Karpas-422 (cell line): ENCODE measurements around the gene ADGRV1. TPM values are rescaled to one million over a fixed set of nuclear protein-coding genes. Genes with fewer than 3 reads are reported as not detected.

ENCODE experiments used
- DNase-seq: peaks from one replicate; pipeline ENCODE4 v3.0.0-alpha.2; 2015
- H2AFZ ChIP-seq: fragments of 200-600 bp; sonication (generic); 2 replicates; pipeline ENCODE4 v1.6.1; 2014; ENCODE audit warnings: antibody characterized with exemption, low read length, mixed read lengths
- H3K27ac ChIP-seq: fragments of 200-600 bp; sonication (generic); 2 replicates; pipeline ENCODE4 v1.5.1; 2014; ENCODE audit warnings: mild to moderate bottlenecking, low read length, moderate library complexity
- H3K27me3 ChIP-seq: fragments of 200-600 bp; sonication (generic); 2 replicates; pipeline ENCODE4 v1.6.1; 2014; ENCODE audit warnings: low read length, mixed read lengths
- H3K36me3 ChIP-seq: fragments of 200-600 bp; sonication (generic); 2 replicates; pipeline ENCODE4 v1.6.1; 2014; ENCODE audit warnings: low read length, mixed read lengths; ENCODE audit not compliant: insufficient read depth
- H3K4me1 ChIP-seq: fragments of 200-600 bp; sonication (generic); 2 replicates; pipeline ENCODE4 v1.6.1; 2014; ENCODE audit warnings: mild to moderate bottlenecking, low read length, mixed read lengths
- H3K4me2 ChIP-seq: fragments of 200-600 bp; sonication (generic); 2 replicates; pipeline ENCODE4 v1.6.1; 2014; ENCODE audit warnings: low read length, low read depth, mild to moderate bottlenecking; ENCODE audit not compliant: poor library complexity, severe bottlenecking
- H3K4me3 ChIP-seq: fragments of 200-600 bp; sonication (generic); 2 replicates; pipeline ENCODE4 v1.5.1; 2014; ENCODE audit warnings: mild to moderate bottlenecking, antibody characterized with exemption, low read length, mixed read lengths
- H3K79me2 ChIP-seq: fragments of 200-600 bp; sonication (generic); 2 replicates; pipeline ENCODE4 v1.6.1; 2014; ENCODE audit warnings: mild to moderate bottlenecking, low read length, mixed read lengths
- H3K9ac ChIP-seq: fragments of 200-600 bp; sonication (generic); 2 replicates; pipeline ENCODE4 v1.6.0; 2014; ENCODE audit warnings: low read length
- H3K9me2 ChIP-seq: fragments of 200-600 bp; sonication (generic), shearing (Covaris generic); replicated peaks from 2 replicates; pipeline ENCODE4 v1.6.0; 2014; ENCODE audit warnings: mild to moderate bottlenecking, low read length, moderate library complexity; ENCODE audit not compliant: insufficient read depth
- H3K9me3 ChIP-seq: fragments of 300-700, 200-600 bp; sonication (generic); 2 replicates; pipeline ENCODE4 v1.6.1; 2014; ENCODE audit warnings: low read length, mixed read lengths
- H4K20me1 ChIP-seq: fragments of 200-600 bp; sonication (generic); 2 replicates; pipeline ENCODE4 v1.6.1; 2014; ENCODE audit warnings: mild to moderate bottlenecking, antibody characterized with exemption, low read length, low read depth; ENCODE audit not compliant: insufficient read depth
- total RNA-seq: library from RNA; depleted of rRNA; stranded (reverse); fragments of >200 nt; shearing (Covaris generic); gene quantifications from 2 replicates; pipeline ENCODE4 v1.2.3, GENCODE V29; 2014; ENCODE audit warnings: low replicate concordance; rRNA removed

ADGRV1 gene
- total RNA-seq, 1 experiment from 2014 or later = not detected

- Histone ChIP-seq H2AFZ (no peak overlapping the region), H3K9me2 (no peaks in the 10 kb centered on the region), H3K9ac (no peak overlapping the region), H4K20me1 (no peaks in the 10 kb centered on the region), H3K4me3 (no peak overlapping the region), H3K4me1 (no peaks in the 10 kb centered on the region), H3K27ac (no peak overlapping the region), H3K79me2 (no peaks in the 10 kb centered on the region), H3K4me2 (no peak overlapping the region), H3K27me3 (no peaks in the 10 kb centered on the region), H3K36me3 (no peaks in the 10 kb centered on the region), H3K9me3 (no peaks in the 10 kb centered on the region)
- no peak for DNase-seq
Measured at GRCh38 chr5:91206734-91207133, 648.1 kb downstream of the ADGRV1 start.

- Histone ChIP-seq H3K9me3 (no peaks in the 10 kb centered on the region), H3K4me2 (no peak overlapping the region), H3K4me1 (no peaks in the 10 kb centered on the region), H4K20me1 (no peaks in the 10 kb centered on the region), H3K27ac (no peak overlapping the region), H3K9ac (no peak overlapping the region), H3K4me3 (no peak overlapping the region), H2AFZ (no peak overlapping the region), H3K9me2 (no peaks in the 10 kb centered on the region), H3K27me3 (no peaks in the 10 kb centered on the region), H3K36me3 (no peaks in the 10 kb centered on the region), H3K79me2 (no peaks in the 10 kb centered on the region)
- DNase-seq = no peak
Measured at GRCh38 chr5:91207248-91207647, 648.7 kb downstream of the ADGRV1 start.

GRCh38 chr5:91211997-91212713 is 653.6 kb downstream of the ADGRV1 start:
- H2AFZ ChIP-seq = no peak overlapping the region
- no peaks in the 10 kb centered on the region for H3K36me3 ChIP-seq
- H3K27ac ChIP-seq = no peak overlapping the region
- no peak for DNase-seq
- H3K9me3 ChIP-seq = no peaks in the 10 kb centered on the region
- H3K4me2 ChIP-seq = no peak overlapping the region
- H3K27me3 ChIP-seq = no peaks in the 10 kb centered on the region
- H3K79me2 ChIP-seq = no peaks in the 10 kb centered on the region
- no peaks in the 10 kb centered on the region for H4K20me1 ChIP-seq
- no peak overlapping the region for H3K9ac ChIP-seq
- H3K9me2 ChIP-seq = no peaks in the 10 kb centered on the region
- H3K4me1 ChIP-seq = no peaks in the 10 kb centered on the region
- H3K4me3 ChIP-seq = no peak overlapping the region

GRCh38 chr5:91212714-91213092 is 654.1 kb downstream of the ADGRV1 start:
- Histone ChIP-seq H2AFZ (no peak overlapping the region), H3K4me1 (no peaks in the 10 kb centered on the region), H3K4me2 (no peak overlapping the region), H3K79me2 (no peaks in the 10 kb centered on the region), H3K9me3 (no peaks in the 10 kb centered on the region), H3K36me3 (no peaks in the 10 kb centered on the region), H4K20me1 (no peaks in the 10 kb centered on the region), H3K4me3 (no peak overlapping the region), H3K27me3 (no peaks in the 10 kb centered on the region), H3K9me2 (no peaks in the 10 kb centered on the region), H3K27ac (no peak overlapping the region), H3K9ac (no peak overlapping the region)
- DNase-seq = no peak

Other genes starting within 250 kb of the ADGRV1 start
- 54.7 and 55.4 TPM in 2 replicates for gene CETN3, start 149.0 kb upstream of the ADGRV1 start, total RNA-seq
- 8.3 and 18.0 TPM in 2 replicates for gene MBLAC2, start 84.0 kb upstream of the ADGRV1 start, total RNA-seq
- 32.9 and 62.5 TPM in 2 replicates for gene POLR3G, start 83.9 kb upstream of the ADGRV1 start, total RNA-seq
- gene LYSMD3, start 29.2 kb upstream of the ADGRV1 start, total RNA-seq = 5.2 and 18.5 TPM in 2 replicates